ENCODE data around the gene FETUB.
"Not testable (repeated sequence)": the region's sequence is repeated elsewhere in the genome, so short reads cannot be mapped to it uniquely, and the experiment has no call there.

FETUB gene

DNA sequence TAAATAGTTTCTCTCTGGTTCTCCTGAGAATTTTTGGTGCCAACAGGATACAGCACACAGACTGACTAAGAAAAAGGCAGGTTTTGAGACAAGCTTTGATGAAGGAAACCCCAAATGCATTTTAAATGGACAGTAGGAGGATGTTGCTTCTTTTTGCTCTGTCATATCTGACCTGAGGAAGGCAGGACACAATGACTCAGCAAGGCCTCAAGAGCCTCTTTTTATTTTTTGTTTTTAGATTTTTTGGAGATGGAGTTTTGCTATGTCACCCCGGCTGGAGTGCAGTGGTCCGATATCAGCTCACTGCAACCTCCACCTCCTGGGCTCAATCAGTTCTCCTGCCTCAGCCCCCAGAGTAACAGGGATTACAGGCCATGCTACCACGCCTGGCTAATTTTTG is 60.1 kb downstream of the FETUB start:
- peak; percentile 4 for DNase-seq (ENCODE audit: low read depth)
- no peak overlapping the region for H3K4me3 ChIP-seq (replicated peaks; ENCODE audit: low read depth, low read length)
- TF ChIP-seq CTCF (IDR thresholded peaks at IDR 0.05; ENCODE audit: low read length, missing control alignments): no peak

- H3K4me3 ChIP-seq (replicated peaks; ENCODE audit: low read depth, low read length); DNase-seq (ENCODE audit: low read depth): not testable (repeated sequence)
These were observed 62.3 kb downstream of the FETUB start for GRCh38 chr3:186702451-186702850.

Measured in fibroblast of pulmonary artery (primary cell).